GM13976 (cell line): Measurements from ENCODE around the gene CEP95.

Experiments used
- DNase-seq: peaks from one replicate; pipeline ENCODE4 v3.0.0; 2012; ENCODE audit warnings: low spot score
- CTCF ChIP-seq: IDR thresholded peaks from 2 replicates; pipeline ENCODE4 v1.5.1; 2012; ENCODE audit warnings: borderline replicate concordance, mild to moderate bottlenecking; ENCODE audit not compliant: insufficient read depth; ENCODE audit errors: extremely low read depth, missing control alignments, control extremely low read depth
- in situ Hi-C: fragments of 300-500 bp; cut with MboI; formaldehyde crosslinking; loops from one replicate; pipeline ENCODE4 v1.12.0; 2022; ENCODE audit warnings: low sequenced_read_pairs, mixed read lengths, inconsistent platforms; ENCODE audit not compliant: unreplicated experiment

The CEP95 gene

GRCh38 chr17:64496348-64496785, 10.4 kb upstream of the CEP95 start:
- no peak for DNase-seq
- TF ChIP-seq CTCF = no peak
- in situ Hi-C loops = no loop called here

- peak; percentile 93 for DNase-seq
- in situ Hi-C loops = no loop called here
- TF ChIP-seq CTCF = peak; percentile 56
Measured at GRCh38 chr17:64496786-64497564, 9.8 kb upstream of the CEP95 start, which contains the start of gene POLG2. TSS of gene POLG2 (minus strand) at chr17:64497054. CDS start at chr17:64496968, 86 bp downstream.

- no peak for DNase-seq
- in situ Hi-C loops = no loop called here
- TF ChIP-seq CTCF = no peak
Measured at GRCh38 chr17:64497565-64498035, 9.2 kb upstream of the CEP95 start.

- DNase-seq = no peak
- TF ChIP-seq CTCF = no peak
- in situ Hi-C loops = no loop called here
Measured at GRCh38 chr17:64498308-64499203, 8.2 kb upstream of the CEP95 start.

GRCh38 chr17:64499805-64500486, 6.8 kb upstream of the CEP95 start:
- DNase-seq = no peak
- in situ Hi-C loops = no loop called here
- no peak for TF ChIP-seq CTCF

- DNase-seq = no peak
- in situ Hi-C loops = no loop called here
- TF ChIP-seq CTCF = no peak
Measured at GRCh38 chr17:64500487-64500859, 6.3 kb upstream of the CEP95 start.
